T47D (cell line): ENCODE results near the gene ZNF611.
A peak's percentile ranks its signal among the peaks of the same experiment; 100 is the strongest.
"Not testable (repeated sequence)": the region's sequence is repeated elsewhere in the genome, so short reads cannot be mapped to it uniquely, and the experiment has no call there.

Experiments
- DNase-seq, 2 experiments: peaks; one replicate each; pipeline versions ENCODE4 v3.0.0 to v3.0.0-alpha.2; 2011 to 2012; ENCODE audit warnings: low read depth in 1 of 2, low spot score in 1 of 2
- JUND ChIP-seq: IDR thresholded peaks from 2 replicates; pipeline ENCODE4 v1.6.1; 2012; ENCODE audit warnings: low read depth
- in situ Hi-C: cut with HindIII; loops from 2 replicates; pipeline ENCODE4 v1.10.0; 2016; ENCODE audit warnings: low sequenced_read_pairs, low pct_unique_long_range_greater_than_20kb

Gene ZNF611

GRCh38 chr19:52734893-52735661 is at the start of gene ZNF611:
Gene ZNF611 (minus strand): TSS chr19:52735044. CDS start chr19:52715894, 19,150 bp downstream.
- peak; percentile 38 to 95 for DNase-seq
- no peak for TF ChIP-seq JUND
- in situ Hi-C loops: no loop called here

- in situ Hi-C loops, DNase-seq: not testable (repeated sequence)
Measured at GRCh38 chr19:52782864-52783263, 48.0 kb upstream of the ZNF611 start.

- no peak for TF ChIP-seq JUND
- DNase-seq: no peak
- in situ Hi-C loops: no loop called here
Measured at GRCh38 chr19:52778811-52779210, 44.0 kb upstream of the ZNF611 start.

GRCh38 chr19:52756447-52756846 is 21.6 kb upstream of the ZNF611 start:
- in situ Hi-C loops, DNase-seq: not testable (repeated sequence)

- DNase-seq: no peak
- in situ Hi-C loops: no loop called here
- TF ChIP-seq JUND: no peak
Measured at GRCh38 chr19:52749780-52750179, 14.9 kb upstream of the ZNF611 start.

- peak in 1 of 2 experiments; percentile 65 for DNase-seq
- in situ Hi-C loops: no loop called here
- no peak for TF ChIP-seq JUND
Measured at GRCh38 chr19:52748336-52748950, 13.6 kb upstream of the ZNF611 start.

GRCh38 chr19:52745919-52746318 is 11.1 kb upstream of the ZNF611 start:
- in situ Hi-C loops, DNase-seq: not testable (repeated sequence)

- TF ChIP-seq JUND: no peak
- in situ Hi-C loops: no loop called here
- DNase-seq: no peak
Measured at GRCh38 chr19:52743091-52743490, 8.2 kb upstream of the ZNF611 start.

- DNase-seq: no peak
- no peak for TF ChIP-seq JUND
- in situ Hi-C loops: no loop called here
Measured at GRCh38 chr19:52742516-52742915, 7.7 kb upstream of the ZNF611 start.

GRCh38 chr19:52741951-52742485 is 7.2 kb upstream of the ZNF611 start:
- no peak for DNase-seq
- no peak for TF ChIP-seq JUND
- in situ Hi-C loops: no loop called here

GRCh38 chr19:52741371-52741770 is 6.5 kb upstream of the ZNF611 start:
- in situ Hi-C loops, DNase-seq: not testable (repeated sequence)

- peak in 1 of 2 experiments; percentile 53 for DNase-seq
- in situ Hi-C loops: no loop called here
- TF ChIP-seq JUND: no peak
Measured at GRCh38 chr19:52739576-52739975, 4.7 kb upstream of the ZNF611 start.

- in situ Hi-C loops: no loop called here
- TF ChIP-seq JUND: no peak
- DNase-seq: peak; percentile 25 to 87
Measured at GRCh38 chr19:52735734-52736133, 890 bp upstream of the ZNF611 start.
